ENCODE measurements around the gene SEC23A.
"Not testable (repeated sequence)": the region's sequence is repeated elsewhere in the genome, so short reads cannot be mapped to it uniquely, and the experiment has no call there.

Gene SEC23A

GRCh38 chr14:39102265-39102968, 618 bp downstream of the SEC23A start:
- H3K36me3 ChIP-seq (ENCODE audit: insufficient read depth), result no peaks in the 10 kb centered on the region
- no peak for TF ChIP-seq CTCF (conservative IDR thresholded peaks at IDR 0.05; ENCODE audit: low read depth, low read length)
- peak overlapping the region; percentile 76; the same call in 1 of the 2 replicates for H3K9ac ChIP-seq
- peak overlapping the region; percentile 42; the same call in 1 of the 2 replicates for H3K27ac ChIP-seq
- no peaks in the 10 kb centered on the region for H3K27me3 ChIP-seq (ENCODE audit: insufficient read depth, low read depth)
- H3K79me2 ChIP-seq (ENCODE audit: insufficient read depth, low read depth), result 0 out of 2 replicates have a peak, but pooled peaks cover 4% of the 10 kb centered on the region
- H3K4me1 ChIP-seq (ENCODE audit: low read depth, poor library complexity, severe bottlenecking), result peaks cover 10% of the 10 kb centered on the region
- no peaks in the 10 kb centered on the region for H4K20me1 ChIP-seq (ENCODE audit: insufficient read depth)
- H3K4me3 ChIP-seq (IDR thresholded peaks at IDR 0.05; ENCODE audit: insufficient read depth, low read depth, low read length), result no peak overlapping the region
- H3K4me2 ChIP-seq, result peak overlapping the region; percentile 10; the same call in 1 of the 2 replicates
- H2AFZ ChIP-seq (ENCODE audit: low read depth), result peak overlapping the region; percentile 69; the same call in 1 of the 2 replicates

GRCh38 chr14:39099748-39100147, 3.3 kb downstream of the SEC23A start:
- Histone ChIP-seq H3K4me3 (IDR thresholded peaks at IDR 0.05; ENCODE audit: insufficient read depth, low read depth, low read length) (no peak overlapping the region), H3K4me1 (ENCODE audit: low read depth, poor library complexity, severe bottlenecking) (peaks cover 6% of the 10 kb centered on the region), H2AFZ (ENCODE audit: low read depth) (no peak overlapping the region), H3K27me3 (ENCODE audit: insufficient read depth, low read depth) (no peaks in the 10 kb centered on the region), H3K27ac (no peak overlapping the region), H3K36me3 (ENCODE audit: insufficient read depth) (no peaks in the 10 kb centered on the region), H3K9ac (no peak overlapping the region), H4K20me1 (ENCODE audit: insufficient read depth) (no peaks in the 10 kb centered on the region), H3K79me2 (ENCODE audit: insufficient read depth, low read depth) (0 out of 2 replicates have a peak, but pooled peaks cover 4% of the 10 kb centered on the region), H3K4me2 (no peak overlapping the region)
- TF ChIP-seq CTCF (conservative IDR thresholded peaks at IDR 0.05; ENCODE audit: low read depth, low read length), result no peak

GRCh38 chr14:39099215-39099614, 3.8 kb downstream of the SEC23A start:
- not testable (repeated sequence) for H3K36me3 ChIP-seq (ENCODE audit: insufficient read depth); H3K4me2 ChIP-seq; H3K9ac ChIP-seq; H3K27ac ChIP-seq; H3K4me3 ChIP-seq (IDR thresholded peaks at IDR 0.05; ENCODE audit: insufficient read depth, low read depth, low read length); H3K79me2 ChIP-seq (ENCODE audit: insufficient read depth, low read depth); H3K27me3 ChIP-seq (ENCODE audit: insufficient read depth, low read depth); H4K20me1 ChIP-seq (ENCODE audit: insufficient read depth); H3K4me1 ChIP-seq (ENCODE audit: low read depth, poor library complexity, severe bottlenecking); H2AFZ ChIP-seq (ENCODE audit: low read depth)

GRCh38 chr14:39097159-39097558, 5.9 kb downstream of the SEC23A start:
- Histone ChIP-seq H2AFZ (ENCODE audit: low read depth) (no peak overlapping the region), H3K4me3 (IDR thresholded peaks at IDR 0.05; ENCODE audit: insufficient read depth, low read depth, low read length) (no peak overlapping the region), H3K79me2 (ENCODE audit: insufficient read depth, low read depth) (0 out of 2 replicates have a peak, but pooled peaks cover 4% of the 10 kb centered on the region), H3K4me1 (ENCODE audit: low read depth, poor library complexity, severe bottlenecking) (peaks cover 5% of the 10 kb centered on the region), H4K20me1 (ENCODE audit: insufficient read depth) (no peaks in the 10 kb centered on the region), H3K27ac (no peak overlapping the region), H3K4me2 (no peak overlapping the region), H3K27me3 (ENCODE audit: insufficient read depth, low read depth) (no peaks in the 10 kb centered on the region), H3K9ac (no peak overlapping the region), H3K36me3 (ENCODE audit: insufficient read depth) (no peaks in the 10 kb centered on the region)
- no peak for TF ChIP-seq CTCF (conservative IDR thresholded peaks at IDR 0.05; ENCODE audit: low read depth, low read length)

- H3K4me2 ChIP-seq, result no peak overlapping the region
- no peak overlapping the region for H2AFZ ChIP-seq (ENCODE audit: low read depth)
- H3K27me3 ChIP-seq (ENCODE audit: insufficient read depth, low read depth), result no peaks in the 10 kb centered on the region
- no peak overlapping the region for H3K27ac ChIP-seq
- no peak for TF ChIP-seq CTCF (conservative IDR thresholded peaks at IDR 0.05; ENCODE audit: low read depth, low read length)
- H3K79me2 ChIP-seq (ENCODE audit: insufficient read depth, low read depth), result no peaks in the 10 kb centered on the region
- no peaks in the 10 kb centered on the region for H4K20me1 ChIP-seq (ENCODE audit: insufficient read depth)
- H3K36me3 ChIP-seq (ENCODE audit: insufficient read depth), result no peaks in the 10 kb centered on the region
- no peak overlapping the region for H3K4me3 ChIP-seq (IDR thresholded peaks at IDR 0.05; ENCODE audit: insufficient read depth, low read depth, low read length)
- peaks cover 16% of the 10 kb centered on the region for H3K4me1 ChIP-seq (ENCODE audit: low read depth, poor library complexity, severe bottlenecking)
- no peak overlapping the region for H3K9ac ChIP-seq
Measured at GRCh38 chr14:39094515-39094914, 8.5 kb downstream of the SEC23A start.
